MM.1S (cell line): ENCODE results near the gene DDX31.

Source experiments
- DNase-seq: peaks from one replicate; pipeline ENCODE4 v3.0.0-alpha.2; 2015
- H2AFZ ChIP-seq: fragments of 300-600 bp; sonication (generic); 2 replicates; pipeline ENCODE4 v1.6.0; 2016; ENCODE audit warnings: antibody characterized with exemption, low read length
- H3F3A ChIP-seq: fragments of 300-600 bp; sonication (generic); 2 replicates; pipeline ENCODE4 v1.6.1; 2016; ENCODE audit warnings: mild to moderate bottlenecking, antibody characterized with exemption, low read length, moderate library complexity, mixed read lengths; ENCODE audit not compliant: insufficient read depth
- H3K27ac ChIP-seq: fragments of 300-600 bp; sonication (generic); 2 replicates; pipeline ENCODE4 v1.5.1; 2016; ENCODE audit warnings: mild to moderate bottlenecking, low read length
- H3K27me3 ChIP-seq: fragments of 300-600 bp; sonication (generic); replicated peaks from 2 replicates; pipeline ENCODE4 v1.6.0; 2016; ENCODE audit warnings: low read length; ENCODE audit not compliant: insufficient read depth
- H3K36me3 ChIP-seq: fragments of 300-600 bp; sonication (generic); replicated peaks from 2 replicates; pipeline ENCODE4 v1.6.1; 2016; ENCODE audit warnings: mild to moderate bottlenecking, low read length, mixed read lengths; ENCODE audit not compliant: insufficient read depth
- H3K4me1 ChIP-seq: fragments of 300-600 bp; sonication (generic); 2 replicates; pipeline ENCODE4 v1.6.1; 2016; ENCODE audit warnings: low read length, mixed read lengths
- H3K4me2 ChIP-seq: fragments of 300-600 bp; sonication (generic); 2 replicates; pipeline ENCODE4 v1.6.0; 2016; ENCODE audit warnings: low read depth, low read length
- H3K4me3 ChIP-seq: fragments of 300-600 bp; sonication (generic); 2 replicates; pipeline ENCODE4 v1.5.1; 2016; ENCODE audit warnings: low read length, mixed read lengths
- H3K79me2 ChIP-seq: fragments of 300-600 bp; sonication (generic); 2 replicates; pipeline ENCODE4 v1.6.1; 2016; ENCODE audit warnings: mixed run types, low read length, mixed read lengths
- H3K9ac ChIP-seq: fragments of 300-600 bp; sonication (generic); 2 replicates; pipeline ENCODE4 v1.6.1; 2016; ENCODE audit warnings: low read length, mixed read lengths
- H3K9me2 ChIP-seq: fragments of 300-600 bp; sonication (generic); replicated peaks from 2 replicates; pipeline ENCODE4 v1.6.1; 2016; ENCODE audit warnings: mild to moderate bottlenecking, low read length, mixed read lengths; ENCODE audit not compliant: insufficient read depth
- H3K9me3 ChIP-seq: fragments of 300-600 bp; sonication (generic); replicated peaks from 2 replicates; pipeline ENCODE4 v1.6.1; 2016; ENCODE audit warnings: mild to moderate bottlenecking, low read length, mixed read lengths; ENCODE audit not compliant: insufficient read depth
- H4K20me1 ChIP-seq: fragments of 300-600 bp; sonication (generic); 2 replicates; pipeline ENCODE4 v1.6.1; 2016; ENCODE audit warnings: mild to moderate bottlenecking, low read length, moderate library complexity, mixed read lengths; ENCODE audit not compliant: insufficient read depth
- EZH2 ChIP-seq: fragments of 300-600 bp; sonication (generic); optimal IDR thresholded peaks from 2 replicates; pipeline ENCODE3; 2017; ENCODE audit warnings: low read depth, mild to moderate bottlenecking, antibody characterized with exemption, low read length, mixed read lengths
- EZH2phosphoT487 ChIP-seq: fragments of 300-600 bp; sonication (generic); IDR thresholded peaks from 2 replicates; pipeline ENCODE4 v1.6.1; 2018; ENCODE audit warnings: antibody characterized with exemption, low read length
- TF ChIP-seq, protein P1 (sequence below): fragments of 300-600 bp; sonication (generic); IDR thresholded peaks from 2 replicates; pipeline ENCODE4 v1.5.1; 2016; ENCODE audit warnings: antibody characterized with exemption, low read length, mixed read lengths

DDX31 gene

DNA sequence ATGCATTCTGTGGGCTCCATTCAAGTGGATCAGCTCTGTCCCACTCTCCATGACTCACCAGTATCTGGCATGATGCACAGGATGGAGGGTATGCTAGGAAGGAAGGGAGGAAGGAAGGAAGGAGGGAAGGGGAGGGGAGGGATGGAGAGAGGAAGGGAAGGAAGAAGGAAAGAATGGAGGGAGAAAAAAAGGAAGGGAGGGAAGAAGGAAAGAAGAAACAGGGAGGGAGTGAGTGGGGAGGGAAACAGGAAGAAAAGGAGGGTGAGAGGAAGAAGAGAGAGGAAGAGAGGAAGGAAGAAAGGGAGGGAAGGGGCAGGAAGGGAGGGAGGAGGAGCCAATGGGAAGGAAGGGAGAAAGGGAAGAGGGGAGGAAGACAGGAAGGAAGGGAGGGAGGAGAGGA lies 92.7 kb downstream of the DDX31 start:
- Histone ChIP-seq H3K27ac (no peak overlapping the region), H3K36me3 (no peaks in the 10 kb centered on the region), H3K79me2 (no peaks in the 10 kb centered on the region), H3K4me3 (no peak overlapping the region), H2AFZ (no peak overlapping the region), H4K20me1 (no peaks in the 10 kb centered on the region), H3K4me2 (no peak overlapping the region), H3K27me3 (peaks cover 56% of the 10 kb centered on the region), H3K9me3 (no peaks in the 10 kb centered on the region), H3K9me2 (no peaks in the 10 kb centered on the region), H3K4me1 (no peaks in the 10 kb centered on the region), H3K9ac (no peak overlapping the region), H3F3A (no peaks in the 10 kb centered on the region)
- no peak for DNase-seq
- TF ChIP-seq EZH2 (no peak), EZH2phosphoT487 (no peak)
- TF ChIP-seq, protein P1, sequence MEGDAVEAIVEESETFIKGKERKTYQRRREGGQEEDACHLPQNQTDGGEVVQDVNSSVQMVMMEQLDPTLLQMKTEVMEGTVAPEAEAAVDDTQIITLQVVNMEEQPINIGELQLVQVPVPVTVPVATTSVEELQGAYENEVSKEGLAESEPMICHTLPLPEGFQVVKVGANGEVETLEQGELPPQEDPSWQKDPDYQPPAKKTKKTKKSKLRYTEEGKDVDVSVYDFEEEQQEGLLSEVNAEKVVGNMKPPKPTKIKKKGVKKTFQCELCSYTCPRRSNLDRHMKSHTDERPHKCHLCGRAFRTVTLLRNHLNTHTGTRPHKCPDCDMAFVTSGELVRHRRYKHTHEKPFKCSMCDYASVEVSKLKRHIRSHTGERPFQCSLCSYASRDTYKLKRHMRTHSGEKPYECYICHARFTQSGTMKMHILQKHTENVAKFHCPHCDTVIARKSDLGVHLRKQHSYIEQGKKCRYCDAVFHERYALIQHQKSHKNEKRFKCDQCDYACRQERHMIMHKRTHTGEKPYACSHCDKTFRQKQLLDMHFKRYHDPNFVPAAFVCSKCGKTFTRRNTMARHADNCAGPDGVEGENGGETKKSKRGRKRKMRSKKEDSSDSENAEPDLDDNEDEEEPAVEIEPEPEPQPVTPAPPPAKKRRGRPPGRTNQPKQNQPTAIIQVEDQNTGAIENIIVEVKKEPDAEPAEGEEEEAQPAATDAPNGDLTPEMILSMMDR = no peak

DNA sequence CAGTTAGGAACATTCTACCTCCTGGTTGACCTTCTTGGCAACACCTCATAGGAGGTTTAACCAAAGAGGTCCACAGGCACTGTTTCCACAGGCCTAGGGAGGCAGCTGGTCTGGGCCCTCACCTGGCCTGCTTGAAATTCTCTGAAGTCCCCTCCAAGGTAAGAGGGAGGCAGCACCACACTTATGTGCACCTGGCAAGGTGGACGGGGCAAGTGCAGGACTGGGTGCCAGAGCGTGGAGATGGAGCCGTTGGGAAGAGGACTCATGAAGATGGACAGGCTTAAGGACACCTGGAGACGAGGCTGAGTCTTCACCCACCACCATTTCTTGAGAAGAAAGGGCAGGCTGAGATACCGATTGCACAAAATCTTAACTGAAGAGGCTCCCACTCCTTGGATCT lies 94.0 kb downstream of the DDX31 start:
- Histone ChIP-seq H3K4me1 (no peaks in the 10 kb centered on the region), H3K4me3 (no peak overlapping the region), H3K4me2 (no peak overlapping the region), H3K9ac (no peak overlapping the region), H4K20me1 (no peaks in the 10 kb centered on the region), H3K9me3 (no peaks in the 10 kb centered on the region), H3K9me2 (no peaks in the 10 kb centered on the region), H3F3A (no peaks in the 10 kb centered on the region), H3K27ac (no peak overlapping the region), H2AFZ (no peak overlapping the region), H3K79me2 (no peaks in the 10 kb centered on the region), H3K36me3 (no peaks in the 10 kb centered on the region), H3K27me3 (peaks cover 46% of the 10 kb centered on the region)
- TF ChIP-seq EZH2phosphoT487 (no peak), EZH2 (no peak)
- TF ChIP-seq, protein P1 = no peak
- DNase-seq = no peak

DNA sequence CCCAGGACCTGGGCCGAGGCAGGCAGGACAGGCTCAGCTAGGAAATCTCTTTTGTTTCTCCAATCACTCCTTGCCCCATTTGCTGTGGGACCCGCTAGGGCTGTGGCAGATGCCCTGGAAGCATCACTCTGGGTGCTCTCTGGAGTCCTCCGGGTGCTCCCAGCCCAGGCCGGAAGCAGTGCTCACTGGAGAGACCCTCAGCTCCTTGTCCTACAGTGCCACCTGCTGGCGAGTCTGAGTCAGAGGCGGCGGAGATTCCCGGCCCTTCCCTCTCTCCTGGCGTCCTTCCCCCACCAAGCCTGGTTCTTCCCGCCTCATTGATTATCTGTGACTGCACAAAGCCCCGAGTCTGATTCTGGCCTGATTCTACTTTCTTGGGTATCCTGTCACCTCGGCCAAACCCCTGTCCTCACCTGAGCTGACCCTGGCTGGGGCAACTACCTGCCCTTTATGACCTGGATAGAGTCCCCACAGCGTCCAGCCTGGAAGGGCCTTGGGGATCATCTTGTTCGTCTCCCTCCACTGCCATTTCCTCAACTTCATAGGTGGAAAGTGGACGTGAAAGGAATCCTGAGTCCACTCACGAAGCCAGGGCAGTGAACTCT lies 94.7 kb downstream of the DDX31 start:
- TF ChIP-seq EZH2 = no peak
- TF ChIP-seq, protein P1 = peak; percentile 80
- no peak overlapping the region for H3K4me2 ChIP-seq
- H3K27me3 ChIP-seq = peaks cover 39% of the 10 kb centered on the region
- no peak overlapping the region for H3K4me3 ChIP-seq
- H3K79me2 ChIP-seq = no peaks in the 10 kb centered on the region
- DNase-seq = peak; percentile 52
- H3K27ac ChIP-seq = no peak overlapping the region
- no peaks in the 10 kb centered on the region for H3K36me3 ChIP-seq
- no peak overlapping the region for H3K9ac ChIP-seq
- H3K4me1 ChIP-seq = no peaks in the 10 kb centered on the region
- no peaks in the 10 kb centered on the region for H4K20me1 ChIP-seq
- H3K9me3 ChIP-seq = no peaks in the 10 kb centered on the region
- no peaks in the 10 kb centered on the region for H3K9me2 ChIP-seq
- no peak overlapping the region for H2AFZ ChIP-seq
- no peaks in the 10 kb centered on the region for H3F3A ChIP-seq
